Panc1 (cell line): Measurements from ENCODE around the gene PRKAG2. TPM values are rescaled to one million over a fixed set of nuclear protein-coding genes. Genes with fewer than 3 reads are reported as not detected.

Experiments
- ATAC-seq: fragments of 200-7000 bp; cut with Tn5 transposase; 2 replicates; pipeline ENCODE4 v1.9.1; 2020; ENCODE audit warnings: mild to moderate bottlenecking, moderate library complexity
- BruUV-seq: library from RNA; stranded (reverse); fragments of 400-500 nt; replicated peaks from 2 replicates; lab custom pipeline; 2021; lab: Mats Ljungman, UMichigan
- CTCF ChIA-PET: fragments of 300-600 bp; sonication (Branson Sonifier 250); formaldehyde crosslinking; loops from one replicate; lab custom pipeline; 2022; ENCODE audit warnings: antibody characterized with exemption; lab: Charles Lee
- POLR2A ChIA-PET: fragments of 300-600 bp; sonication (Branson Sonifier 250); formaldehyde crosslinking; loops from one replicate; lab custom pipeline; 2022; ENCODE audit warnings: antibody characterized with exemption; lab: Charles Lee
- DNase-seq: peaks from one replicate; pipeline ENCODE4 v3.0.0-alpha.2; 2010; ENCODE audit warnings: low read depth, low spot score
- H3K27ac ChIP-seq: 2 replicates; pipeline ENCODE4 v1.5.1; 2011; ENCODE audit warnings: mild to moderate bottlenecking, low read length, inconsistent platforms
- H3K27me3 ChIP-seq: fragments of 200-500 bp; sonication (Bioruptor generic); 2 replicates; pipeline ENCODE4 v1.6.0; 2014; ENCODE audit warnings: low read length, inconsistent platforms; ENCODE audit not compliant: control insufficient read depth, insufficient read depth
- H3K36me3 ChIP-seq: fragments of 200-500 bp; sonication (Bioruptor generic); 2 replicates; pipeline ENCODE4 v1.5.1; 2014; ENCODE audit warnings: inconsistent platforms, mild to moderate bottlenecking, low read length, moderate library complexity; ENCODE audit not compliant: control insufficient read depth, insufficient read depth
- H3K4me1 ChIP-seq: 2 replicates; pipeline ENCODE4 v1.5.1; 2011; ENCODE audit warnings: inconsistent platforms, mild to moderate bottlenecking, low read length, moderate library complexity; ENCODE audit not compliant: control insufficient read depth, insufficient read depth
- H3K4me3 ChIP-seq, 2 experiments: 2 replicates each; pipeline ENCODE4 v1.5.1; 2011 to 2012; ENCODE audit warnings: low read depth in 2 of 2, low read length in 2 of 2, mild to moderate bottlenecking in 2 of 2, inconsistent platforms in 1 of 2, moderate library complexity in 1 of 2
- H3K9me3 ChIP-seq: fragments of 200-500 bp; sonication (Bioruptor generic); 2 replicates; pipeline ENCODE4 v1.5.1; 2014; ENCODE audit warnings: low read depth, mild to moderate bottlenecking, inconsistent platforms, low read length, moderate library complexity; ENCODE audit not compliant: control insufficient read depth, insufficient read depth
- CTCF ChIP-seq: fragments of 450-650 bp; IDR thresholded peaks from 2 replicates; pipeline ENCODE4 v1.5.1; 2017; ENCODE audit warnings: mild to moderate bottlenecking
- REST ChIP-seq, 2 experiments: IDR thresholded peaks; 2 replicates each; pipeline ENCODE4 v1.6.1; 2011 to 2012; ENCODE audit warnings: low read depth in 2 of 2, control low read depth in 1 of 2, low read length in 1 of 2, mild to moderate bottlenecking in 1 of 2, moderate library complexity in 1 of 2; ENCODE audit not compliant: insufficient read depth in 1 of 2
- in situ Hi-C: cut with HindIII; loops from 2 replicates; pipeline ENCODE4 v1.10.0; 2016; ENCODE audit warnings: low sequenced_read_pairs, low pct_unique_long_range_greater_than_20kb
- intact Hi-C: fragments of 100-400 bp; cut with micrococcal nuclease; formaldehyde crosslinking; loops from one replicate; pipeline ENCODE4 v1.10.0; 2022; ENCODE audit not compliant: unreplicated experiment
- total RNA-seq: library from RNA; stranded (reverse); gene quantifications from one replicate; pipeline ENCODE4 v1.2.1, GENCODE V29; 2021; ENCODE audit not compliant: unreplicated experiment

The PRKAG2 gene
- total RNA-seq, 1 experiment from 2014 or later = 71.6 TPM

GRCh38 chr7:151850491-151851124 is 26.3 kb downstream of the PRKAG2 start:
- BruUV-seq = no TSS peak
- CTCF ChIA-PET = no interaction called here
- intact Hi-C loops = no loop called here
- DNase-seq = no peak
- Histone ChIP-seq H3K4me1 (peaks cover 15% of the 10 kb centered on the region), H3K27me3 (no peaks in the 10 kb centered on the region), H3K36me3 (no peaks in the 10 kb centered on the region), H3K27ac (no peak overlapping the region), H3K4me3 (no peak overlapping the region), H3K9me3 (no peaks in the 10 kb centered on the region)
- no peak for TF ChIP-seq CTCF
- no peak for TF ChIP-seq REST (IDR thresholded peaks at IDR 0.05; ENCODE audit: insufficient read depth in 1 of 2, low read depth in 2 of 2, low read length in 1 of 2)
- no peak for ATAC-seq
- POLR2A ChIA-PET = no interaction called here
- in situ Hi-C loops = no loop called here

GRCh38 chr7:151849879-151850260 is 27.0 kb downstream of the PRKAG2 start:
- POLR2A ChIA-PET = no interaction called here
- CTCF ChIA-PET = no interaction called here
- no TSS peak for BruUV-seq

More at GRCh38 chr7:151849879-151850260, 27.0 kb downstream of the PRKAG2 start:
- no peak for TF ChIP-seq CTCF
- peaks cover 15% of the 10 kb centered on the region for H3K4me1 ChIP-seq
- no peak overlapping the region for H3K27ac ChIP-seq
- H3K27me3 ChIP-seq = no peaks in the 10 kb centered on the region
- DNase-seq (no peak), ATAC-seq (no peak)
- H3K4me3 ChIP-seq = no peak overlapping the region
- in situ Hi-C loops = no loop called here
- H3K9me3 ChIP-seq = no peaks in the 10 kb centered on the region
- no peaks in the 10 kb centered on the region for H3K36me3 ChIP-seq
- intact Hi-C loops = no loop called here
